Nucleus accumbens (tissue), 56 donors: Measurements from ENCODE around the gene THTPA.
A peak's percentile ranks its signal among the peaks of the same experiment; 100 is the strongest.
"Not testable (repeated sequence)": the region's sequence is repeated elsewhere in the genome, so short reads cannot be mapped to it uniquely, and the experiment has no call there.

ENCODE experiments used
- DNase-seq, 56 donors: peaks; one replicate each; lab custom pipeline; 2025; lab: John Stamatoyannopoulos, UW

The THTPA gene

GRCh38 chr14:23579739-23580138 is 23.7 kb downstream of the THTPA start:
- no peak for DNase-seq

GRCh38 chr14:23580152-23580926 is 24.3 kb downstream of the THTPA start:
- DNase-seq, result no peak

- DNase-seq, result no peak
Observed at GRCh38 chr14:23580948-23581281, 24.8 kb downstream of the THTPA start.

- no peak for DNase-seq
Observed at GRCh38 chr14:23582906-23583760, 27.1 kb downstream of the THTPA start.

GRCh38 chr14:23583761-23584526 is 27.9 kb downstream of the THTPA start:
- DNase-seq, result not testable (repeated sequence)

- not testable (repeated sequence) for DNase-seq
Observed at GRCh38 chr14:23584527-23585203, 28.6 kb downstream of the THTPA start.

GRCh38 chr14:23588884-23589598 is 33.0 kb downstream of the THTPA start:
- peak in 51 of 56 donors; percentile 29 to 90 (median 73) for DNase-seq

- DNase-seq, result no peak
Observed at GRCh38 chr14:23589606-23590005, 33.5 kb downstream of the THTPA start.

- no peak for DNase-seq
Observed at GRCh38 chr14:23590198-23590597, 34.1 kb downstream of the THTPA start.

GRCh38 chr14:23594191-23594590 is 38.1 kb downstream of the THTPA start:
- not testable (repeated sequence) for DNase-seq

- DNase-seq, result no peak
Observed at GRCh38 chr14:23600322-23600707, 44.2 kb downstream of the THTPA start.

- no peak for DNase-seq
Observed at GRCh38 chr14:23600806-23601205, 44.7 kb downstream of the THTPA start.

- DNase-seq, result no peak
Observed at GRCh38 chr14:23601424-23601823, 45.4 kb downstream of the THTPA start.

GRCh38 chr14:23601845-23602180 is 45.7 kb downstream of the THTPA start:
- DNase-seq, result no peak

- DNase-seq, result no peak
Observed at GRCh38 chr14:23602181-23603095, 46.4 kb downstream of the THTPA start.

- DNase-seq, result no peak
Observed at GRCh38 chr14:23603103-23603502, 47.0 kb downstream of the THTPA start.

- DNase-seq, result no peak
Observed at GRCh38 chr14:23604148-23604547, 48.1 kb downstream of the THTPA start.

GRCh38 chr14:23604675-23605170 is 48.7 kb downstream of the THTPA start:
- DNase-seq, result no peak
